Measurements from ENCODE around the gene THAP4. TPM values are rescaled to one million over a fixed set of nuclear protein-coding genes. Genes with fewer than 3 reads are reported as not detected.

THAP4 gene
- total and polyA plus RNA-seq, 2 of the 13 experiments (the other 11 are each of a cell fraction or from before 2014, with no cell fraction given): 59.7 to 75.7 TPM

DNA sequence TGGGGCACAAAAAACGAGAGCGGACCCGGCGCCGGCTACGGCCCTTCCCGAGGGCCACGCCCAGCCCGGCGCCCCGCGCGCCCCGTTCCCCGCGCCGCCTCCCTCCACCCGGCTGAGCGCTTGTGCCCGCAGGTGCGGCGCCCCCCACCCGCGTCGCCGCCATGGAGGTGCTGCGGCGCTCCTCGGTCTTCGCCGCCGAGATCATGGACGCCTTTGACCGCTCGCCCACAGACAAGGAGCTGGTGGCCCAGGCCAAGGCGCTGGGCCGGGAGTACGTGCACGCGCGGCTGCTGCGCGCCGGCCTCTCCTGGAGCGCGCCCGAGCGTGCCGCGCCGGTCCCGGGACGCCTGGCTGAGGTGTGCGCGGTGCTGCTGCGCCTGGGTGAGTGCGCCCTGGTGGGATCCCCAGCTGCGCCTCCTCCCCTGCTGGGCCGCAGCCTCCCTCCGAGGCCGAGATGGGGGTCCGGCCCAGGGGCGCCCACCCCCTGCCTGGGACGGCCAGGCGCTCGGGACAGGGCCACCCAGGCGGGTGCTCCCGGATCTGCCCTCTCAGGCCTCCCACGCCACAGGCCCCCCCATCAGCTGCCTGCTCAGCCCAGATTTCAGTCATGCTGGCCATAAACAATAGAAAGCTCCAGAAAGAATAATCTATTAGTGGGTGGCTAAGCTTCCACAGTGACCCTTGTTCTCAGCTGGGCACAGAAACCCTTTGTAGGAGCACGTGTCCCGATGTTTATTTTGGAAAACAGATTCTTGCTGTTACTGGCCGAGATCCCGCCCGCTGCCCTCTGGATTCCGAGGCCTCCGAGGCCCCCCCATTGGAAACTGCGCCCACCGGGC, 77.4 kb downstream of the THAP4 start (continued):
- no peak for TF ChIP-seq KMT2B (CRISPR knock-in tag; IDR thresholded peaks at IDR 0.05)
- TF ChIP-seq, protein P1, sequence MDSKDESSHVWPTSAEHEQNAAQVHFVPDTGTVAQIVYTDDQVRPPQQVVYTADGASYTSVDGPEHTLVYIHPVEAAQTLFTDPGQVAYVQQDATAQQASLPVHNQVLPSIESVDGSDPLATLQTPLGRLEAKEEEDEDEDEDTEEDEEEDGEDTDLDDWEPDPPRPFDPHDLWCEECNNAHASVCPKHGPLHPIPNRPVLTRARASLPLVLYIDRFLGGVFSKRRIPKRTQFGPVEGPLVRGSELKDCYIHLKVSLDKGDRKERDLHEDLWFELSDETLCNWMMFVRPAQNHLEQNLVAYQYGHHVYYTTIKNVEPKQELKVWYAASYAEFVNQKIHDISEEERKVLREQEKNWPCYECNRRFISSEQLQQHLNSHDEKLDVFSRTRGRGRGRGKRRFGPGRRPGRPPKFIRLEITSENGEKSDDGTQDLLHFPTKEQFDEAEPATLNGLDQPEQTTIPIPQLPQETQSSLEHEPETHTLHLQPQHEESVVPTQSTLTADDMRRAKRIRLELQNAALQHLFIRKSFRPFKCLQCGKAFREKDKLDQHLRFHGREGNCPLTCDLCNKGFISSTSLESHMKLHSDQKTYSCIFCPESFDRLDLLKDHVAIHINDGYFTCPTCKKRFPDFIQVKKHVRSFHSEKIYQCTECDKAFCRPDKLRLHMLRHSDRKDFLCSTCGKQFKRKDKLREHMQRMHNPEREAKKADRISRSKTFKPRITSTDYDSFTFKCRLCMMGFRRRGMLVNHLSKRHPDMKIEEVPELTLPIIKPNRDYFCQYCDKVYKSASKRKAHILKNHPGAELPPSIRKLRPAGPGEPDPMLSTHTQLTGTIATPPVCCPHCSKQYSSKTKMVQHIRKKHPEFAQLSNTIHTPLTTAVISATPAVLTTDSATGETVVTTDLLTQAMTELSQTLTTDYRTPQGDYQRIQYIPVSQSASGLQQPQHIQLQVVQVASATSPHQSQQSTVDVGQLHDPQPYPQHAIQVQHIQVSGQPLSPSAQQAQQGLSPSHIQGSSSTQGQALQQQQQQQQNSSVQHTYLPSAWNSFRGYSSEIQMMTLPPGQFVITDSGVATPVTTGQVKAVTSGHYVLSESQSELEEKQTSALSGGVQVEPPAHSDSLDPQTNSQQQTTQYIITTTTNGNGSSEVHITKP (CRISPR knock-in tag; IDR thresholded peaks at IDR 0.05; ENCODE audit: low read depth): no peak
- TF ChIP-seq CBX5 (CRISPR knock-in tag; IDR thresholded peaks at IDR 0.05; ENCODE audit: borderline replicate concordance): no peak
- TF ChIP-seq, protein P2, sequence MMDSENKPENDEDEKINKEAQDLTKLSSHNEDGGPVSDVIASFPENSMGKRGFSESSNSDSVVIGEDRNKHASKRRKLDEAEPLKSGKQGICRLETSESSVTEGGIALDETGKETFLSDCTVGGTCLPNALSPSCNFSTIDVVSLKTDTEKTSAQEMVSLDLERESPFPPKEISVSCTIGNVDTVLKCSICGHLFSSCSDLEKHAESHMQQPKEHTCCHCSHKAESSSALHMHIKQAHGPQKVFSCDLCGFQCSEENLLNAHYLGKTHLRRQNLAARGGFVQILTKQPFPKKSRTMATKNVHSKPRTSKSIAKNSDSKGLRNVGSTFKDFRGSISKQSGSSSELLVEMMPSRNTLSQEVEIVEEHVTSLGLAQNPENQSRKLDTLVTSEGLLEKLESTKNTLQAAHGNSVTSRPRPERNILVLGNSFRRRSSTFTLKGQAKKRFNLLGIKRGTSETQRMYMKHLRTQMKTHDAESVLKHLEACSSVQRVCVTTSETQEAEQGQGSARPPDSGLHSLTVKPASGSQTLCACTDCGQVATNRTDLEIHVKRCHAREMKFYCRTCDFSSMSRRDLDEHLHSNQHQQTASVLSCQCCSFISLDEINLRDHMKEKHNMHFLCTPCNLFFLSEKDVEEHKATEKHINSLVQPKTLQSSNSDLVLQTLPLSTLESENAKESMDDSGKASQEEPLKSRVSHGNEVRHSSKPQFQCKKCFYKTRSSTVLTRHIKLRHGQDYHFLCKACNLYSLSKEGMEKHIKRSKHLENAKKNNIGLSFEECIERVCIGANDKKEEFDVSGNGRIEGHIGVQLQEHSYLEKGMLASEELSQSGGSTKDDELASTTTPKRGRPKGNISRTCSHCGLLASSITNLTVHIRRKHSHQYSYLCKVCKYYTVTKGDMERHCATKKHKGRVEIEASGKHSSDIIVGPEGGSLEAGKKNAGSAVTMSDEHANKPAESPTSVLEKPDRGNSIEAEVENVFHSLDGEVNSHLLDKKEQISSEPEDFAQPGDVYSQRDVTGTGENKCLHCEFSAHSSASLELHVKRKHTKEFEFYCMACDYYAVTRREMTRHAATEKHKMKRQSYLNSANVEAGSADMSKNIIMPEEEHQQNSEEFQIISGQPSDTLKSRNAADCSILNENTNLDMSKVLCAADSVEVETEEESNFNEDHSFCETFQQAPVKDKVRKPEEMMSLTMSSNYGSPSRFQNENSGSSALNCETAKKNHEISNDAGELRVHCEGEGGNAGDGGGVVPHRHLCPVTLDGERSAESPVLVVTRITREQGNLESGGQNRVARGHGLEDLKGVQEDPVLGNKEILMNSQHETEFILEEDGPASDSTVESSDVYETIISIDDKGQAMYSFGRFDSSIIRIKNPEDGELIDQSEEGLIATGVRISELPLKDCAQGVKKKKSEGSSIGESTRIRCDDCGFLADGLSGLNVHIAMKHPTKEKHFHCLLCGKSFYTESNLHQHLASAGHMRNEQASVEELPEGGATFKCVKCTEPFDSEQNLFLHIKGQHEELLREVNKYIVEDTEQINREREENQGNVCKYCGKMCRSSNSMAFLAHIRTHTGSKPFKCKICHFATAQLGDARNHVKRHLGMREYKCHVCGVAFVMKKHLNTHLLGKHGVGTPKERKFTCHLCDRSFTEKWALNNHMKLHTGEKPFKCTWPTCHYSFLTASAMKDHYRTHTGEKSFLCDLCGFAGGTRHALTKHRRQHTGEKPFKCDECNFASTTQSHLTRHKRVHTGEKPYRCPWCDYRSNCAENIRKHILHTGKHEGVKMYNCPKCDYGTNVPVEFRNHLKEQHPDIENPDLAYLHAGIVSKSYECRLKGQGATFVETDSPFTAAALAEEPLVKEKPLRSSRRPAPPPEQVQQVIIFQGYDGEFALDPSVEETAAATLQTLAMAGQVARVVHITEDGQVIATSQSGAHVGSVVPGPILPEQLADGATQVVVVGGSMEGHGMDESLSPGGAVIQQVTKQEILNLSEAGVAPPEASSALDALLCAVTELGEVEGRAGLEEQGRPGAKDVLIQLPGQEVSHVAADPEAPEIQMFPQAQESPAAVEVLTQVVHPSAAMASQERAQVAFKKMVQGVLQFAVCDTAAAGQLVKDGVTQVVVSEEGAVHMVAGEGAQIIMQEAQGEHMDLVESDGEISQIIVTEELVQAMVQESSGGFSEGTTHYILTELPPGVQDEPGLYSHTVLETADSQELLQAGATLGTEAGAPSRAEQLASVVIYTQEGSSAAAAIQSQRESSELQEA (CRISPR knock-in tag; IDR thresholded peaks at IDR 0.05; ENCODE audit: not compliant biosample characterization): no peak
- no peak for TF ChIP-seq GZF1 (CRISPR knock-in tag; IDR thresholded peaks at IDR 0.05)
- no peak for TF ChIP-seq IRF2 (CRISPR knock-in tag; IDR thresholded peaks at IDR 0.05)
- TF ChIP-seq, protein P3, sequence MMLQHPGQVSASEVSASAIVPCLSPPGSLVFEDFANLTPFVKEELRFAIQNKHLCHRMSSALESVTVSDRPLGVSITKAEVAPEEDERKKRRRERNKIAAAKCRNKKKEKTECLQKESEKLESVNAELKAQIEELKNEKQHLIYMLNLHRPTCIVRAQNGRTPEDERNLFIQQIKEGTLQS (CRISPR knock-in tag; IDR thresholded peaks at IDR 0.05): peak; percentile 35; the same call in 1 of the 2 replicates
- TF ChIP-seq, protein P4, sequence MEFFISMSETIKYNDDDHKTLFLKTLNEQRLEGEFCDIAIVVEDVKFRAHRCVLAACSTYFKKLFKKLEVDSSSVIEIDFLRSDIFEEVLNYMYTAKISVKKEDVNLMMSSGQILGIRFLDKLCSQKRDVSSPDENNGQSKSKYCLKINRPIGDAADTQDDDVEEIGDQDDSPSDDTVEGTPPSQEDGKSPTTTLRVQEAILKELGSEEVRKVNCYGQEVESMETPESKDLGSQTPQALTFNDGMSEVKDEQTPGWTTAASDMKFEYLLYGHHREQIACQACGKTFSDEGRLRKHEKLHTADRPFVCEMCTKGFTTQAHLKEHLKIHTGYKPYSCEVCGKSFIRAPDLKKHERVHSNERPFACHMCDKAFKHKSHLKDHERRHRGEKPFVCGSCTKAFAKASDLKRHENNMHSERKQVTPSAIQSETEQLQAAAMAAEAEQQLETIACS (CRISPR knock-in tag; IDR thresholded peaks at IDR 0.05): peak; percentile 96
- no peak for TF ChIP-seq NCOA2 (CRISPR knock-in tag; IDR thresholded peaks at IDR 0.05)
- peak; percentile 26; the same call in 1 of the 2 replicates for TF ChIP-seq ZBTB42 (CRISPR knock-in tag; IDR thresholded peaks at IDR 0.05)
- TF ChIP-seq, protein P5, sequence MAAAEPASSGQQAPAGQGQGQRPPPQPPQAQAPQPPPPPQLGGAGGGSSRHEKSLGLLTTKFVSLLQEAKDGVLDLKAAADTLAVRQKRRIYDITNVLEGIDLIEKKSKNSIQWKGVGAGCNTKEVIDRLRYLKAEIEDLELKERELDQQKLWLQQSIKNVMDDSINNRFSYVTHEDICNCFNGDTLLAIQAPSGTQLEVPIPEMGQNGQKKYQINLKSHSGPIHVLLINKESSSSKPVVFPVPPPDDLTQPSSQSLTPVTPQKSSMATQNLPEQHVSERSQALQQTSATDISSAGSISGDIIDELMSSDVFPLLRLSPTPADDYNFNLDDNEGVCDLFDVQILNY (CRISPR knock-in tag; conservative IDR thresholded peaks at IDR 0.05): peak; percentile 28; the same call in 1 of the 2 replicates
- no peak for TF ChIP-seq FOXK1 (CRISPR knock-in tag; IDR thresholded peaks at IDR 0.05; ENCODE audit: borderline replicate concordance, low read depth)
